ENCODE results near the gene AMBRA1. TPM values are rescaled to one million over a fixed set of nuclear protein-coding genes. Genes with fewer than 3 reads are reported as not detected.

The AMBRA1 gene
- polyA plus RNA-seq, 2 of the 4 experiments (the other 2 are of a cell fraction) = 11.5 to 13.4 TPM

GRCh38 chr11:46414466-46414796, 179.4 kb downstream of the AMBRA1 start:
- ATAC-seq = no peak
- no peak overlapping the region for H3K4me3 ChIP-seq
- DNase-seq (ENCODE audit: low read depth in 1 of 2, low spot score in 1 of 2) = no peak
- TF ChIP-seq E2F6 (IDR thresholded peaks at IDR 0.05; ENCODE audit: borderline replicate concordance, low read depth) = no peak
- no peak for TF ChIP-seq EP300 (IDR thresholded peaks at IDR 0.05)
- no peak for TF ChIP-seq ESRRA (IDR thresholded peaks at IDR 0.05; ENCODE audit: borderline replicate concordance, low read length)
- TF ChIP-seq HEYL (CRISPR knock-in tag; IDR thresholded peaks at IDR 0.05) = no peak
- no peak for TF ChIP-seq CBX8 (IDR thresholded peaks at IDR 0.05)
- no peak for TF ChIP-seq NPAS2 (CRISPR knock-in tag; IDR thresholded peaks at IDR 0.05; ENCODE audit: borderline replicate concordance)
- TF ChIP-seq RAD21 (conservative IDR thresholded peaks at IDR 0.05 in 1 of 2, IDR thresholded peaks at IDR 0.05 in 1 of 2) = no peak
- TF ChIP-seq KDM1A (IDR thresholded peaks at IDR 0.05; ENCODE audit: low read depth) = no peak
- no peak for TF ChIP-seq KDM5A (IDR thresholded peaks at IDR 0.05)
- no peak for TF ChIP-seq ZSCAN20 (CRISPR knock-in tag; IDR thresholded peaks at IDR 0.05)
- no peak for TF ChIP-seq HOXB5 (CRISPR knock-in tag; IDR thresholded peaks at IDR 0.05)
- TF ChIP-seq EHF (CRISPR knock-in tag; IDR thresholded peaks at IDR 0.05) = no peak
- no peak for TF ChIP-seq CBX2 (IDR thresholded peaks at IDR 0.05; ENCODE audit: borderline replicate concordance, low read depth)
- no peak for TF ChIP-seq POLR2A (IDR thresholded peaks at IDR 0.05; ENCODE audit: low read length)
- TF ChIP-seq SREBF2 (IDR thresholded peaks at IDR 0.05) = no peak
- ChIA-PET POLR2A (no interaction called here), CTCF (interaction anchor here (0.6 to 3.0 kb wide), 5 partner anchors 7 to 132 kb away, joined by 3 to 17 read pairs (median 3); no protein-coding TSS in a partner anchor)
- H3K4me2 ChIP-seq = peak overlapping the region; percentile 28; the same call in 2 of the 3 replicates
- H3K9me3 ChIP-seq = no peaks in the 10 kb centered on the region
- 96% methylated on average over 3 of the region's 5 CpGs for WGBS (ENCODE audit: missing lambda C conversion rate)
- H3K27ac ChIP-seq = peak overlapping the region in 1 of 2 experiments; percentile 60; a peak in 4 of 6 replicates
- no peak for FAIRE-seq
- H3K4me1 ChIP-seq = peaks cover 16% of the 10 kb centered on the region

- CTCF ChIA-PET = interaction anchor here (3.0 kb wide), 1 partner anchor 24 kb away, joined by 17 read pairs; no protein-coding TSS in a partner anchor
- POLR2A ChIA-PET = no interaction called here
- FAIRE-seq = no peak
Observed at GRCh38 chr11:46413760-46414465, 179.9 kb downstream of the AMBRA1 start.

GRCh38 chr11:46410021-46410420, 183.8 kb downstream of the AMBRA1 start:
- no peaks in the 10 kb centered on the region for H3K9me3 ChIP-seq
- ATAC-seq (peak in 1 of 2 experiments; percentile 77; a peak in 3 of 6 replicates), DNase-seq (ENCODE audit: low read depth in 1 of 2, low spot score in 1 of 2) (peak in 1 of 2 experiments; percentile 46), FAIRE-seq (no peak)
- no peak overlapping the region for H3K4me3 ChIP-seq
- ChIA-PET POLR2A (no interaction called here), CTCF (interaction anchor here (0.7 to 4.5 kb wide), 10 partner anchors 9 to 119 kb away, joined by 3 to 20 read pairs (median 3); partner anchors contain the start of gene CHRM4)
- WGBS (ENCODE audit: missing lambda C conversion rate) = 69% methylated on average over 5 of the region's 5 CpGs
- H3K27ac ChIP-seq = no peak overlapping the region
- peaks cover 16% of the 10 kb centered on the region for H3K4me1 ChIP-seq
- H3K4me2 ChIP-seq = no peak overlapping the region
- TF ChIP-seq NR3C1 (IDR thresholded peaks at IDR 0.05) (no peak), HOXB13 (CRISPR knock-in tag; IDR thresholded peaks at IDR 0.05; ENCODE audit: low read depth) (no peak), RAD21 (conservative IDR thresholded peaks at IDR 0.05 in 1 of 2, IDR thresholded peaks at IDR 0.05 in 1 of 2) (peak; percentile 20 to 42; a peak in 2 of 5 replicates), CBX2 (IDR thresholded peaks at IDR 0.05; ENCODE audit: borderline replicate concordance, low read depth) (no peak), ZSCAN20 (CRISPR knock-in tag; IDR thresholded peaks at IDR 0.05) (no peak), CTCF (IDR thresholded peaks at IDR 0.05) (peak; percentile 7; the same call in 1 of the 3 replicates)

More at GRCh38 chr11:46413760-46414465, 179.9 kb downstream of the AMBRA1 start:
- no peaks in the 10 kb centered on the region for H3K9me3 ChIP-seq
- peaks cover 16% of the 10 kb centered on the region for H3K4me1 ChIP-seq
- TF ChIP-seq HOXB5 (CRISPR knock-in tag; IDR thresholded peaks at IDR 0.05) (no peak), USF2 (IDR thresholded peaks at IDR 0.05) (no peak), MAFK (IDR thresholded peaks at IDR 0.05; ENCODE audit: partially characterized antibody) (no peak), FOXS1 (CRISPR knock-in tag; IDR thresholded peaks at IDR 0.05) (no peak)
- H3K27ac ChIP-seq = peak overlapping the region in 1 of 2 experiments; percentile 60; a peak in 4 of 6 replicates
- ATAC-seq (peak; percentile 73 to 80; a peak in 5 of 6 replicates), DNase-seq (ENCODE audit: low read depth in 1 of 2, low spot score in 1 of 2) (peak; percentile 57 to 67)
- no peak overlapping the region for H3K4me3 ChIP-seq
- H3K4me2 ChIP-seq = peak overlapping the region; percentile 28
- WGBS (ENCODE audit: missing lambda C conversion rate) = 82% methylated on average over 9 of the region's 9 CpGs

All from A549 (cell line).